Measurements from ENCODE around the gene ZNF556. TPM values are rescaled to one million over a fixed set of nuclear protein-coding genes. Genes with fewer than 3 reads are reported as not detected.

The ZNF556 gene
- total RNA-seq, 1 donor from 2014 or later = not detected

DNA sequence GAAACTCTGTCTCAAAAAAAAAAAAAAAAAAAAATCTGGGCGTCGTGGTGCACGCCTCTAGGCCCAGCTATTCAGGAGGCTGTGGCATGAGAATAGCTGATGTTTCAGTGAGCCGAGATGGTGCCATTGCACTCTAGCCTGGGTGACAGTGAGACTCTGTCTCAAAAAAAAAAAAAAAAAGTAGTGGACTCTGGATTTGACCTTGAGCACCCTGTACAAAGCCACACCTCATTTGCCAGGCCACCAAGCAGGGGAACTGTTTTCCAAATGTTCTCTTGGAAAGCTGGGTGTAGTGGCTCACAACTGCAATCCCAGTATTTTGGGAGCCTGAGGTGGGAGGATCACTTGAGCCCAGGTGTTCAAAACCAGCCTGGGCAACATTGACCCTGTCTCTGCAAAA, 29.7 kb upstream of the ZNF556 start:
- no peak for TF ChIP-seq CTCF (IDR thresholded peaks at IDR 0.05; ENCODE audit: unreplicated experiment)
- no peak for DNase-seq (ENCODE audit: low spot score)
- H3K4me3 Mint-ChIP-seq (ENCODE audit: unreplicated experiment) = no peak overlapping the region
- H3K4me1 Mint-ChIP-seq (ENCODE audit: unreplicated experiment) = peaks cover 4% of the 10 kb centered on the region
- H3K27ac Mint-ChIP-seq (ENCODE audit: unreplicated experiment) = no peak overlapping the region
- H3K27me3 Mint-ChIP-seq (ENCODE audit: unreplicated experiment) = peaks cover 14% of the 10 kb centered on the region
- peaks cover 49% of the 10 kb centered on the region for H3K9me3 Mint-ChIP-seq (ENCODE audit: unreplicated experiment)
- H3K36me3 Mint-ChIP-seq (ENCODE audit: low read depth, unreplicated experiment) = peaks cover 51% of the 10 kb centered on the region

- peak; percentile 69 for TF ChIP-seq CTCF (IDR thresholded peaks at IDR 0.05; ENCODE audit: unreplicated experiment)
- peaks cover 5% of the 10 kb centered on the region for H3K4me1 Mint-ChIP-seq (ENCODE audit: unreplicated experiment)
- peak; percentile 95 for DNase-seq (ENCODE audit: low spot score)
- peaks cover 23% of the 10 kb centered on the region for H3K9me3 Mint-ChIP-seq (ENCODE audit: unreplicated experiment)
- peaks cover 4% of the 10 kb centered on the region for H3K27me3 Mint-ChIP-seq (ENCODE audit: unreplicated experiment)
- peak within 1 kb of the TSS; percentile 92 for H3K4me3 Mint-ChIP-seq (ENCODE audit: unreplicated experiment)
- peak within 1 kb of the TSS; percentile 30 for H3K27ac Mint-ChIP-seq (ENCODE audit: unreplicated experiment)
- peaks cover 38% of the 10 kb centered on the region for H3K36me3 Mint-ChIP-seq (ENCODE audit: low read depth, unreplicated experiment)
Measured at GRCh38 chr19:2840794-2841791, 26.0 kb upstream of the ZNF556 start, which contains the start of gene ZNF555. ZNF555 (plus strand) TSS chr19:2841475; CDS start chr19:2841573, 98 bp downstream.

DNA sequence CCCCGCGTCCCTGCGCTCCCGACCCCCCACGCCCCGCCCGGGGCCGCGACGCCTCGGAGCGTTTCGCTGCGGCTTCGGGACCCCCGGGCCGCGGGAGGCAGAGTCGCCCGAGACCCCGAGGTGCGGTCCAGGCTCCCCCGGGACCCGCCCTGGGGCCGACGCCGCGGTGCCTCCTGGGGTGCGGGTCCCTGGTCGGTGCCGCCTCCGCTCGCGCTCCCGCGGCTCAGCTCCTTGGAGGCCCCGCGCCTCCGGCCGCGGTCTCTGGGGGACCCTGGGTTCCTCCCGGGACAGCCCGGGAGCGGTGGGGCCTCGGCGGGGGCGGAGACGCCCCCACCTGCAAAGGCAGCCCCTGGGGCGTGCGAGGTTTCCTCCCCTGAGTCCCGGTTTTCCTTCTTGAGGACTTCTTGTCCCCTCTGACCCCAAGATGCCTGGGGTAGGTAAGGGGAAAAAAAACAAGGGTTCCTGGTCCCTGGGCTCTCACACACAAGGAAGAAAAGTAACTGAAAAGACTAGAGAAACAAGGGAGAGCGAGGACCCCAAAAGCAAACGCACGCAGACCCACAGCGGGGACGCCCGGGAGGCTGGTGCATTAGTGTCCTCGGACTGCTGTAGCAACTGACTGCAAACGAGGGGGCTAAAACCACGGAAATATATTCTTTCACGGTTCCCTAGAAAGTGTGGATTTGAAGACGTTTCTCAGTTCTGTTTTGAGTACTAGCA, 25.1 kb upstream of the ZNF556 start:
- TF ChIP-seq CTCF (IDR thresholded peaks at IDR 0.05; ENCODE audit: unreplicated experiment) = no peak
- Mint-ChIP-seq H3K27me3 (ENCODE audit: unreplicated experiment) (peaks cover 4% of the 10 kb centered on the region), H3K4me1 (ENCODE audit: unreplicated experiment) (peaks cover 5% of the 10 kb centered on the region), H3K4me3 (ENCODE audit: unreplicated experiment) (peak overlapping the region; percentile 92), H3K9me3 (ENCODE audit: unreplicated experiment) (peaks cover 14% of the 10 kb centered on the region), H3K27ac (ENCODE audit: unreplicated experiment) (peak overlapping the region; percentile 30), H3K36me3 (ENCODE audit: low read depth, unreplicated experiment) (peaks cover 38% of the 10 kb centered on the region)
- peak; percentile 11 for DNase-seq (ENCODE audit: low spot score)

- no peak for TF ChIP-seq CTCF (IDR thresholded peaks at IDR 0.05; ENCODE audit: unreplicated experiment)
- peaks cover 5% of the 10 kb centered on the region for H3K4me1 Mint-ChIP-seq (ENCODE audit: unreplicated experiment)
- H3K27ac Mint-ChIP-seq (ENCODE audit: unreplicated experiment) = no peak overlapping the region
- H3K36me3 Mint-ChIP-seq (ENCODE audit: low read depth, unreplicated experiment) = peaks cover 49% of the 10 kb centered on the region
- peak overlapping the region; percentile 50 for H3K4me3 Mint-ChIP-seq (ENCODE audit: unreplicated experiment)
- H3K9me3 Mint-ChIP-seq (ENCODE audit: unreplicated experiment) = peaks cover 14% of the 10 kb centered on the region
- peaks cover 4% of the 10 kb centered on the region for H3K27me3 Mint-ChIP-seq (ENCODE audit: unreplicated experiment)
- no peak for DNase-seq (ENCODE audit: low spot score)
Measured at GRCh38 chr19:2845107-2845506, 22.0 kb upstream of the ZNF556 start.

Measured in endothelial cell (in vitro differentiated cells).